ENCODE data around the gene TMEM240. TPM values are rescaled to one million over a fixed set of nuclear protein-coding genes. Genes with fewer than 3 reads are reported as not detected.

Gene TMEM240
- total and polyA plus RNA-seq, 2 donors (not counting 3 experiments of a cell fraction or from before 2014, with no cell fraction given), result 7.0 to 7.6 TPM

DNA sequence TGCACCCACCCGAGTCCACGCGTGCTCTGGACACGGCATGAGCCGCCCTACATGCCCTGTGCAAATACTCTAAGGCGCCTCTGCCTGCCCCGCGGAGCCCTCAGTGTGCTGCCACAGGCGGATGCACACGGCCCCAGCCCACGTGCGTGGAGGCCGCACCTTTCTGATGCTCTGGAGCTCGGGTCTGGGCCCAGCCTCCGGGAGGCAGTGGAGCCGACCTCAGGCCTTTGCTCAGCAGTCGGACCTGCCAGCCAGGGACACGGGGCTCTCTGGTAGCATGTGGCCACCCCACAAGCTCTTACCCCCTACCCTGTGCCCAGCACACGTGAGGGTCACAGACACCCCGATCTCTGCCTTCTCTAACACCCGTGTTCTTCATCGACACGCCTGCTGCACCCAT is 2.1 kb downstream of the TMEM240 start:
- intact Hi-C loops (cut with micrococcal nuclease) (no loop called here), dilution Hi-C loops (cut with MboI; ENCODE audit: extremely low pct_ligation_motif_present, low sequenced_read_pairs) (no loop called here)
- ChIA-PET CTCF (no interaction called here), POLR2A (no interaction called here)
- H3K79me2 ChIP-seq (ENCODE audit: control insufficient read depth, insufficient read depth, low read length), result peaks cover 7% of the 10 kb centered on the region
- H3K4me3 ChIP-seq (replicated peaks in 1 of 3; ENCODE audit: insufficient read depth in 1 of 3, low read depth in 1 of 3, low read length in 3 of 3), result no peak overlapping the region
- BruUV-seq (replicated peaks), result no TSS peak
- H3K4me2 ChIP-seq (ENCODE audit: insufficient read depth, low read length), result no peak overlapping the region
- no peaks in the 10 kb centered on the region for H4K20me1 ChIP-seq (replicated peaks; ENCODE audit: control insufficient read depth, extremely low read depth, insufficient read depth, low read length)
- FAIRE-seq (no peak), DNase-seq (ENCODE audit: low read depth, low spot score) (no peak)
- peaks cover 14% of the 10 kb centered on the region for H3K4me1 ChIP-seq (ENCODE audit: control insufficient read depth, extremely low read depth, insufficient read depth, low read length)
- H3K9me1 ChIP-seq (replicated peaks; ENCODE audit: control insufficient read depth, extremely low read depth, insufficient read depth, low read length), result no peaks in the 10 kb centered on the region
- no peaks in the 10 kb centered on the region for H3K9me3 ChIP-seq (replicated peaks; ENCODE audit: control insufficient read depth, insufficient read depth, low read length)
- H3K27ac ChIP-seq (ENCODE audit: insufficient read depth, low read depth, low read length), result no peak overlapping the region
- H3K27me3 ChIP-seq (ENCODE audit: control insufficient read depth in 2 of 2, insufficient read depth in 2 of 2, low read length in 2 of 2), result no peaks in the 10 kb centered on the region
- H3K36me3 ChIP-seq (ENCODE audit: control insufficient read depth in 2 of 2, extremely low read depth in 1 of 2, insufficient read depth in 2 of 2, low read length in 2 of 2), result peaks cover 0 to 10% of the 10 kb centered on the region in 2 experiments
- TF ChIP-seq, protein P1, sequence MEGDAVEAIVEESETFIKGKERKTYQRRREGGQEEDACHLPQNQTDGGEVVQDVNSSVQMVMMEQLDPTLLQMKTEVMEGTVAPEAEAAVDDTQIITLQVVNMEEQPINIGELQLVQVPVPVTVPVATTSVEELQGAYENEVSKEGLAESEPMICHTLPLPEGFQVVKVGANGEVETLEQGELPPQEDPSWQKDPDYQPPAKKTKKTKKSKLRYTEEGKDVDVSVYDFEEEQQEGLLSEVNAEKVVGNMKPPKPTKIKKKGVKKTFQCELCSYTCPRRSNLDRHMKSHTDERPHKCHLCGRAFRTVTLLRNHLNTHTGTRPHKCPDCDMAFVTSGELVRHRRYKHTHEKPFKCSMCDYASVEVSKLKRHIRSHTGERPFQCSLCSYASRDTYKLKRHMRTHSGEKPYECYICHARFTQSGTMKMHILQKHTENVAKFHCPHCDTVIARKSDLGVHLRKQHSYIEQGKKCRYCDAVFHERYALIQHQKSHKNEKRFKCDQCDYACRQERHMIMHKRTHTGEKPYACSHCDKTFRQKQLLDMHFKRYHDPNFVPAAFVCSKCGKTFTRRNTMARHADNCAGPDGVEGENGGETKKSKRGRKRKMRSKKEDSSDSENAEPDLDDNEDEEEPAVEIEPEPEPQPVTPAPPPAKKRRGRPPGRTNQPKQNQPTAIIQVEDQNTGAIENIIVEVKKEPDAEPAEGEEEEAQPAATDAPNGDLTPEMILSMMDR (IDR thresholded peaks at IDR 0.05; ENCODE audit: extremely low read depth in 1 of 2, insufficient read depth in 1 of 2, low read depth in 1 of 2, low read length in 2 of 2), result no peak
- TF ChIP-seq POLR2AphosphoS5 (IDR thresholded peaks at IDR 0.05; ENCODE audit: insufficient read depth, low read depth, low read length) (no peak), FOS (IDR thresholded peaks at IDR 0.05; ENCODE audit: borderline replicate concordance, insufficient read depth, low read length) (no peak), POLR2A (IDR thresholded peaks at IDR 0.05; ENCODE audit: low read depth, low read length) (no peak)
- no peak overlapping the region for H3K9ac ChIP-seq (replicated peaks; ENCODE audit: extremely low read depth, insufficient read depth, low read length)
- H2AFZ ChIP-seq (ENCODE audit: low read depth, low read length), result no peak overlapping the region

DNA sequence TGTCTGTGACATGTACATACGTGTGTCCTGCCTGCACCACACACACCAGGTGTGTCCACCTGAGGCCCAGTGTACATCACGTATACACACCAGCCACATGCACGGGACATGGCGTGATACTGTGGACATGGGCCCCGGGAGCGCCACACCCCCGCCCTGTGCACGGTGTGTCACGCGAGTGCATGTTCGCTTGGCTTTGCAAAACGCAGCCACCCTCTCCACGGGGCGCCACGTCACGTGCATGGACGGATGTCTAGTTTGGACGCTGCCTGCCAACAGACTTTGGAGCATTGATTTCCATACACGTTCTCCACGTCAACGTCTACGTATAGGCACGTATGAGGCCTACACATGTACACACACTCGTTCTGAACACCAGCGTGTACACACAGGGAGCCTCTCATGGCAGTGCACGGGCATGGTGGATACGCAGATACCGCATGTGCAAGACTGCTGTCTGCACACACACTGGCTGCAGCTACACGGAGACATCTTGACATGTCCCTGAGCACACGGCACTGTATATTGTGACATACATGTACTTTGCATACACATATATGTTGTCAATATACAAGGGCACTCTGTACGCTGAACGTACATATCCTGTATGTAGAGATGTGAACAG is 2.7 kb downstream of the TMEM240 start:
- no peak overlapping the region for H3K4me2 ChIP-seq (ENCODE audit: insufficient read depth, low read length)
- H2AFZ ChIP-seq (ENCODE audit: low read depth, low read length), result no peak overlapping the region
- peaks cover 14% of the 10 kb centered on the region for H3K4me1 ChIP-seq (ENCODE audit: control insufficient read depth, extremely low read depth, insufficient read depth, low read length)
- DNase-seq (ENCODE audit: low read depth, low spot score), result no peak
- no peak overlapping the region for H3K9ac ChIP-seq (replicated peaks; ENCODE audit: extremely low read depth, insufficient read depth, low read length)
- no TSS peak for BruUV-seq (replicated peaks)
- dilution Hi-C loops (cut with MboI; ENCODE audit: extremely low pct_ligation_motif_present, low sequenced_read_pairs), result no loop called here
- intact Hi-C loops (cut with micrococcal nuclease), result no loop called here
- peaks cover 0 to 7% of the 10 kb centered on the region in 2 experiments for H3K36me3 ChIP-seq (ENCODE audit: control insufficient read depth in 2 of 2, extremely low read depth in 1 of 2, insufficient read depth in 2 of 2, low read length in 2 of 2)
- H3K79me2 ChIP-seq (ENCODE audit: control insufficient read depth, insufficient read depth, low read length), result peaks cover 7% of the 10 kb centered on the region
- no peaks in the 10 kb centered on the region for H3K9me3 ChIP-seq (replicated peaks; ENCODE audit: control insufficient read depth, insufficient read depth, low read length)
- ChIA-PET CTCF (no interaction called here), POLR2A (no interaction called here)
- no peaks in the 10 kb centered on the region for H4K20me1 ChIP-seq (replicated peaks; ENCODE audit: control insufficient read depth, extremely low read depth, insufficient read depth, low read length)
- no peaks in the 10 kb centered on the region for H3K9me1 ChIP-seq (replicated peaks; ENCODE audit: control insufficient read depth, extremely low read depth, insufficient read depth, low read length)
- no peak overlapping the region for H3K27ac ChIP-seq (ENCODE audit: insufficient read depth, low read depth, low read length)
- TF ChIP-seq, protein P2, sequence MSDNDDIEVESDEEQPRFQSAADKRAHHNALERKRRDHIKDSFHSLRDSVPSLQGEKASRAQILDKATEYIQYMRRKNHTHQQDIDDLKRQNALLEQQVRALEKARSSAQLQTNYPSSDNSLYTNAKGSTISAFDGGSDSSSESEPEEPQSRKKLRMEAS (IDR thresholded peaks at IDR 0.05; ENCODE audit: insufficient read depth, insufficient read length), result no peak
- TF ChIP-seq FOS (IDR thresholded peaks at IDR 0.05; ENCODE audit: borderline replicate concordance, insufficient read depth, low read length) (no peak), MYC (IDR thresholded peaks at IDR 0.05; ENCODE audit: low read depth, low read length) (no peak)
- H3K27me3 ChIP-seq (ENCODE audit: control insufficient read depth in 2 of 2, insufficient read depth in 2 of 2, low read length in 2 of 2), result no peaks in the 10 kb centered on the region
- no peak overlapping the region for H3K4me3 ChIP-seq (replicated peaks in 1 of 3; ENCODE audit: insufficient read depth in 1 of 3, low read depth in 1 of 3, low read length in 3 of 3)
- FAIRE-seq, result no peak
